Superior temporal gyrus (tissue), 1 donor: ENCODE measurements around the gene NOSIP.
"Not testable (repeated sequence)": the region's sequence is repeated elsewhere in the genome, so short reads cannot be mapped to it uniquely, and the experiment has no call there.

Experiments used
- DNase-seq: peaks from one replicate; pipeline ENCODE4 v3.0.0-alpha.2; 2016; ENCODE audit errors: extremely low spot score

Gene NOSIP, protein sequence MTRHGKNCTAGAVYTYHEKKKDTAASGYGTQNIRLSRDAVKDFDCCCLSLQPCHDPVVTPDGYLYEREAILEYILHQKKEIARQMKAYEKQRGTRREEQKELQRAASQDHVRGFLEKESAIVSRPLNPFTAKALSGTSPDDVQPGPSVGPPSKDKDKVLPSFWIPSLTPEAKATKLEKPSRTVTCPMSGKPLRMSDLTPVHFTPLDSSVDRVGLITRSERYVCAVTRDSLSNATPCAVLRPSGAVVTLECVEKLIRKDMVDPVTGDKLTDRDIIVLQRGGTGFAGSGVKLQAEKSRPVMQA

DNA sequence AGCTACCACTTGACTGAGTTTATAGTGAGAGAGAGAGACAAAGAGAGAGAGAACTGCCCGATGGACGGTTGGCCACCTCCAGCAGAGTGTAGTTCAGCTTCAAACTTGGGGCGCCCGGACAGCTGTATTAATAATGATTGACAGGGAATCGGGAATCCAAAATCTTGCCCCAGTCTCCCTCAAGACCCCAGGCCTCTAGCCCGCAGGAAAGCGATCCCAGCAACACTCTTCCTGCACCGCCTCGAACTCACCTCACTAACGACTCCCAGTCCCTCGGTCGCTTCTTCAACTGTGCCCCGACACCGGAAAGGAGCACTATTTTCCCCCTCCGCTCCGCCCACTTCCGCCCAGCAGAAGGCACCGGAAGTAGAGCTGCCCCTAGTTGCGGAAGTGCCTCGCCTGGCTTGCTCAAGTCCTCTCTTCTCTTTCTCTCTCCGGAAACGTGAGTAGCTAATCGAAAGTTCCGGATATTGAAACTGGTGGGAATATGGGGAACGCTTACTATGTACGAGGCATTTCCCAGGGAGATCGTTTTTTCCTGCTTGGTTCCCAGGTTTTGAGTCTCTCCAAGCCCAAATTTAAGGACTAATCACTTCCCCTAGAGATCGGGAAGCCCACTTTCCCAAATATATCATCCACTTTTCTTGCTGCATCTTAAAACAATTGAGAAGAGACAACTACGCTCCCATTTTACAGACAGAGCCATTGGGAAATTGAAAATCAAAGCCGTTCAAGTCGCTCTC, at the start of gene NOSIP:
TSS of gene NOSIP (minus strand) at position 293 of the 743 bp plus-strand sequence. CDS start 19,865 bp downstream, outside the sequence.
- DNase-seq: peak; percentile 98

DNA sequence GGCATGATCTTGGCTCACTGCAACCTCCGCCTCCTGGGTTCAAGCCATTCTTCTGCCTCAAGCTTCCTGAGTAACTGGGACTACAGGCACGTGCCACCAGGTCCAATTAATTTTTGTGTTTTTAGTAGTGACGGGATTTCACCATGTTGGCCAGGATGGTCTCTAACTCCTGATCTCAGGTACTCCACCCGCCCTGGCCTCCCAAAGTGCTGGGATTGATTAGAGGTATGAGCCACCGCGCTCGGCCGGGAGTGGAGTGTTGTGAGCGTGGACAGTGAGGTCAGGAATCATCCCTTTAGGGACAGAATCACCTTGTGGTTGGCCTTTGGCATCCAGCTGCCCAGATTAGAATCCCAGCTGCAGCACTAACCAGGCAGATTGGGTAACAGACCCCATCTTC, 49.3 kb upstream of the NOSIP start:
- DNase-seq: no peak

DNA sequence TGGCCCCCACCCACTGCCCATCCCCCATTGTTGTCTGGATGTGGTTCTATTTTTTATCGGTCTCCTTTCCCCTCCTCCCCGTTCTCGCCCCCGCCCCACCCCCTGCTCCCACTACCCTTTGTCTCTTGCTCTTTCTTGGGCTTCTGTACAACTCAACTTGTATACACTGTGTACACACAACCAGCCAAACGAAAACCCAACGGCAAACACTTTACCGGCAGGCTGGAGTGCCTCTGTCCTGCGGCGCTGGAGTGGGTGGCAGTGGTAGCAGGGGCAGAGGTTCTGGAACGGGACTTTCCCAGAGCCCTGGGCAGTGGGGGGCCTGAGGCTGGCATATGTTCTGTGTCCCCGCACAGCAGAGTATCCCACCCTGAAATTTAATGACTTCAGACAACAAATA, 45.9 kb upstream of the NOSIP start:
- DNase-seq: no peak

DNA sequence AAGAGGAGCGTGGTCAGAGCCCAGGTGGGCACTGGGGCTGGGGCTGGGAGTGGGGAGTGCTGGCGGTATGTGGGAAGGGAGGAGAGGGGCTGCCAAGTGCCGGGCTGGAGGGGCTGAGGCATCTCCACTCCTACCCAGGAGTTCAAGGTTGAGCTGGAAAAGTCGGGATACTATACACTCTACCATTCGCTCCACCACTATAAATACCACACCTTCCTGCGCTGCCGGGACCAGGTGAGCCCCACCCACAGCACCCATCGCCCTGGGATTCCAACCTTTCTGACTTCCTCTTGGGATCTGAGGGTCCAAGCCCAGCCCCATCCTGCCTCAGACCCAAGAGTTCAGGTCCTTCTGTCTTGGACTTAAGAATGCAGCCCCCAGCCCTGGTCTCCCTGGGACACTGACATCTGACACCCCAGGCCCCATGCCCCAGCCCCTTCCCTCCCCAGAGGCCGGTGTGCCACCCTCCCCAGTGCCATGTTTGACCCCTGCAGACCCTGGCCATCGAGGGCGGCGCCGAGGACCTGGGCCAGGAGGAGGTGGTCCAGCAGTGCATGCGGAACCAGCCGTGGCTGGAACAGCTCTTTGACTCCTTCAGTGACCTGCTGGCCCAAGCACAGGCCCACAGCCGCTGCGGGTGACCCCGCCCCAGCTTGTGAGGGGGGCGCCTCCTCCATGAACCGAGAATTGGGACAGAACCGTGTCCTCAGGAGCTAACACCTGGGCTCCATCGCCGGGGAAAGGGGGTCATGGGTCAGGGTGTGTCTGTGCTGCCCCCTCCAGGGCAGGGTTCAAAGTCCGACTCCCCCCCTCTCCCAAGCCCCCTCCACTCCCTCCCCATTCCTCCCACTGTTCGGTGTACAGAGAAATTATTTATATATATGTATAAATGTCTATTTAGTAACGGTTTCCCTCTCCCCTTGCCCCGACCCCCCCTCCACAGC, 44.9 kb upstream of the NOSIP start:
- no peak for DNase-seq

DNA sequence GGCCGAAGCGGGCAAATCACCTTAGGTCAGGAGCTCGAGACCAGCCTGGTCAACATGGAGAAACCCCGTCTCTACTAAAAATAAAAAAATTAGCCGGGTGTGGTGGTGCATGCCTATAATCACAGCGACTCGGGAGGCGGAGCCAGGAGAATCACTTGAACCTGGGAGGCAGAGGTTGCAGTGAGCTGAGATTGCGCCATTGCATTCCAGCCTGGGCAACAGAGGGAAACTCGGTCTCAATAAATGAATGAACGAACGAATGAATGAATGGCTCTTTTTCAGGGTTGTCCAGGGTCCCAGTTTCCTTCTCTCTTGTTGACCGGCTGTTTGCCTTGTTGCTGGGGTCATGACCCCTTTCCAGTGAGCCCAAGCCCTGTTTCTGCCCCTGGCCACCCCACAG, 37.5 kb upstream of the NOSIP start:
- not testable (repeated sequence) for DNase-seq

DNA sequence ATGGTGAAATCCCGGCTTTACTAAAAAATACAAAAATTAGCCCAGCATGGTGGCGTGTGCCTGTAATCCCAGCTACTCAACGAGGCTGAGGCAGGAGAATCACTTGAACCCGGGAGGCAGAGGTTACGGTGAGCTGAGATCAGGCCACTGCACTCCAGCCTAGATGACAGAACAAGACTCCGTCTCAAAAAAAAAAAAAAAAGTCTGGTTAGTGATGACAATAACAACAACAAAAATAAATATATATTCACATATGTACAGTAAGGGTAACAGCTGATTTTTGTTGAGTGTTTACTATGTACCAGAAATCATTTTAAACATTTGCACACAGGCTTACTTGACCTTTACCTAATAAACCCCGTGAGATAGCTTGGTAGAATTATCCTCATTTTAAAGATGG, 36.6 kb upstream of the NOSIP start:
- DNase-seq: no peak

DNA sequence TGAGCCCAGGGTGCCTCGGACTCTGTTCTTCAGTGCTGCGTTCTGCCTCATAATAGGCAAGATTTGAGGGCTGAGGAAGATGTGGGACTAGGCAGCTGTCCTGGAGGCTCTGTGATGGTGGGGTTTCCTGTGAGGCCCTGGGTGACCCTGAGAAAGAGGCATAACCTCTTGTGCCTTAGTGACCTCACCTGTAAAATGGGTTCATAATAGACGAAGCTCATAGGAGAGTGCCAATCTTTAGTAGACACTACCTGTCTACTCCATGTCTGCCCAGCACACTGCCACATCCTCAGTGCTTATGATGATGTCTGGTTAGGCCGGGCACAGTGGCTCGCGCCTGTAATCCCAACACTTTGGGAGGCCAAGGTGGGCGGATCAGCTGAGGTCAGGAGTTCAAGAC, 36.2 kb upstream of the NOSIP start:
- DNase-seq: no peak

DNA sequence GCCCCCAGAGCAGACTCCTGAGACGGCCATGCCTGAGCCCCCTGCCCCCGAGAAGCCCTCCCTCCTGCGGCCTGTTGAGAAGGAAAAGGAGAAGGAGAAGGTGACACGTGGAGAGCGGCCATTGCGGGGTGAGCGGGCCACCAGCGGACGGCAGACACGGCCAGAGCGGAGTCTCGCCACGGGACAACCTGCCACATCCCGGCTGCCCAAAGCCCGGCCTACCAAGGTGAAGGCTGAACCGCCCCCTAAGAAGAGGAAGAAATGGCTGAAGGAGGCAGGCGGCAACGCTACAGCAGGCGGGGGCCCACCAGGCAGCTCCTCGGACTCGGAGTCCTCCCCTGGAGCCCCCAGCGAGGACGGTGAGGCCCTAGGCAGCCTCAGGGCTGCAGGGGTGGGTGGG, 35.5 kb upstream of the NOSIP start:
- DNase-seq: no peak

DNA sequence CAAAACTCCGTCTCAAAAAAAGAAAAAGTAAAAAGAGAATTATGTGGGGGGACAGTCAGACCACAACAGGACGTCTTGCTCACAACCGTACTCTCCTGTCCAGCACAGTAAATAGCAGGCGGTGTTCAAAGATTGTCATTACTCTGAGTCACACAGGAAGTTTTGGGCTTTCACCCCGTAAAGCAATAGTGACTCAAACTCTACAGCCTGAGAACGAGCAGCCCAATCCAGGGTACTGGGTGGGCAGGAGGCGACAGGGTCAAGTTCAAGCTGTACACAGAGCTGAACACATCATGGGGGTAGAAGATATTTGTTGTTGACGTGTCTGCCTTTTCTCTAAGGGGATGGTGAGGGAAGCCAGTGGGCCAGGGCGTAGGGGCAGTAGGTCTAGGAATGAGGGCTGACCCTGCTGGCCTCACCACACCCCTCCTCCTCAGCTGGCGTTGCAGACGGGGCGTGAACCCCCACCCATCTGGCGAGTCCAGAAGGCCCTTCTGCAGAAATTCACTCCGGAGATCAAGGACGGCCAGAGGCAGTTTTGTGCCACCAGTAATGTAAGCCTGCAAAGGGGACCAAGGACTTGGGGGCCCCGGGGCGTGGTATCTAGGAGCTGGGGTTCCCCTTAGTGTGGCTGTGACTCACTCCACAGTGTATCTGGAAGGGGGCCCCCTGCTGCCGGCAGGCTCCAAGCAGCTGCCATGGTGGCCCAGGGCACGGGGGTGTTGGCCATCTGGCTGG, 33.9 kb upstream of the NOSIP start:
- no peak for DNase-seq

DNA sequence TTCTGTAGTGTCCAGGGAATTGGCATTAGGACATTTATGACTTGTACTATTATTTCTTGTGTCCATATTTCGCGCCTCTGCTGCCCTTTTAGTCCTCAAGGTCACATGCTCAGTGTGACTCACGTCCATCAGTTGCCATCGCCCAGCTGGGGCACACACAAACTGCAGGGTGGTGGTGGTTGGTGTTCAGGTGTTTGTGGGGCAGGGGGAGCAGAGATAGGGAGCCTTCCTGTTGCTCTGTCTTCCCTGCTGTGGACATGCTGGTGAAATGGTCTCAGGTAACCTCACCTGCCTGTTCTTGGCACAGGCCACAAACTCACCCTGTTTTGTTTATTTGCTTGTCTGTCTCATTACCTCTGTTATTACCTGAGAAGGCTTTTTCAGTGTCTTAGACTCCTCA, 33.0 kb upstream of the NOSIP start:
- no peak for DNase-seq

DNA sequence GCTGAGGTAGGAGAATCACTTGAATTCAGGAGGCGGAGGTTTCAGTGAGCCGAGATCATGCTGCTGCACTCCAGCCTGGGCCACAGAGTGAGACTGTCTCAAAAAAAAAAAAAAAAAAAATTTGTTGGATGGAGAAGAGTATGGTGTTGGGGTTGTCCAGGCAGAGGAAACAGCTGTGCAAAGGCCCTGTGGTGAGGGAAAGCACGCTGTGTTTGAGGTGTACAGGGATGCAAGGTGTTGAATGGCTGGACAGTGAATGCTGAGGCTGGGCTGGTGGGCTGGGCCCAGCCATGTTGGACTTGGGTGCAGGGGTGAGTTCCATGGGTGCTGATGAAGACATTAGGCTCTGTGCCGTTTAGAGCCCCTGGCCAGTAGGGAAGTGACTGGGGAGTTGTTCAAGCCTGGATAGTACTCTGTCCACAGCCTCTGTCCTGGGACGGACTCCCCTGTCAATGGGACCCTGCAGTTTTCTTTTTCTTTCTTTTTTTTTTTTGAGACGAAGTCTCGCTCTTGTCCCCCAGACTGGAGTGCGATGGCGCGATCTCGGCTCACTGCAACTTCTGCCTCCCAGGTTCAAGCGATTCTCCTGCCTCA, 29.2 kb upstream of the NOSIP start:
- DNase-seq: no peak

DNA sequence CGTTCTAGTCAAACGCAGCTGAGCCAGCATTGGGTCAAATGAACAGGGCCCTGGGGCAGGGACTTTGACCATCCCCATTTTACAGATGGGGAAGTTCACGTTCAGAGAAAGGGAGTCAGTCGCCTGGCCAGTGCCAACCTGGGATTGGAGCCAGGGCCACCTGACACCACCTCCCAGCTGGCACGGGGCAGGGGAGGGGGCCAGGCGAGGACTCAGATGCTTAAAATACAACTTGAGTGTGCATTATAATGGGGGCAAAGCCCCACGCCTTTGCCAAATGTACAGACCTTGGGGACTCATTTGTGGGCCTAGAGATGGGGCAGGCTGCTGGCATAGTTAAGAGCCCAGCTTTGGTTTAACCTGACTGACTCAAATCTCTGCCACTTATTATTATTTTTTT, 25.2 kb upstream of the NOSIP start:
- no peak for DNase-seq

DNA sequence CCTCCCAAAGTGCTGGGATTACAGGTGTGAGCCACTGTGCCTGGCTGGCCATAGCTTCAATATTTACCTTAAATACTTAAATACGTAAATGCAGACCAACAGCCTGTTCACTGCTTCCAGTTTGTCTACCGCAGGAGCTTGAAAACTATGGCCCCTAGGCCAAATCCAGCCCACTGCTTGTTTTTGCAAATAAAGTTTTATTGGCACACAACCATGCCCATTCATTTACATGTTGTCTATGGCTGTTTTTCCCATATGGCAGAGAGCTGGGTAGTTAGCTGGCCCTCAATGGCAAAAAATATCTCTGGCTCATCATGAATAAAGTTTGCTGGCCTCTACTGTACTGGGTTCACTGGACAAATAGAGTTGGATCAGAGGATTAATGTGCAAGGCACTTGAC, 22.4 kb upstream of the NOSIP start:
- no peak for DNase-seq

DNA sequence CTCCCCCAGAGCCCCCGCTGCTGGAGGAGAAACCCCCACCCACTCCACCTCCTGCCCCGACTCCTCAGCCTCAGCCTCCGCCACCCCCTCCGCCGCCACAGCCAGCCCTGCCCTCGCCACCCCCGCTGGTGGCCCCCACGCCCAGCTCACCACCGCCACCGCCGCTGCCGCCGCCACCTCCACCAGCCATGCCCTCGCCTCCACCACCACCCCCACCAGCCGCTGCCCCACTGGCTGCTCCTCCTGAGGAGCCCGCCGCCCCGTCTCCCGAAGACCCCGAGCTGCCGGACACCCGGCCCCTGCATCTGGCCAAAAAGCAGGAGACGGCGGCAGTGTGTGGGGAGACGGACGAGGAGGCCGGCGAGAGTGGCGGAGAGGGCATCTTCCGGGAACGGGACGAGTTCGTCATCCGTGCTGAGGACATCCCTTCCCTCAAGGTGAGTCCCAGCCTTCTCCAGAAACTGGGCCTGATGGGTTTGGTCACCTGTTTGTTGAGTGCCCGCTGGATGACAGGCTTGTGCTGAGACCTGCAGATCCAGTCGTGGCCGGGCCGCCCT, 21.2 kb upstream of the NOSIP start:
- DNase-seq: no peak

DNA sequence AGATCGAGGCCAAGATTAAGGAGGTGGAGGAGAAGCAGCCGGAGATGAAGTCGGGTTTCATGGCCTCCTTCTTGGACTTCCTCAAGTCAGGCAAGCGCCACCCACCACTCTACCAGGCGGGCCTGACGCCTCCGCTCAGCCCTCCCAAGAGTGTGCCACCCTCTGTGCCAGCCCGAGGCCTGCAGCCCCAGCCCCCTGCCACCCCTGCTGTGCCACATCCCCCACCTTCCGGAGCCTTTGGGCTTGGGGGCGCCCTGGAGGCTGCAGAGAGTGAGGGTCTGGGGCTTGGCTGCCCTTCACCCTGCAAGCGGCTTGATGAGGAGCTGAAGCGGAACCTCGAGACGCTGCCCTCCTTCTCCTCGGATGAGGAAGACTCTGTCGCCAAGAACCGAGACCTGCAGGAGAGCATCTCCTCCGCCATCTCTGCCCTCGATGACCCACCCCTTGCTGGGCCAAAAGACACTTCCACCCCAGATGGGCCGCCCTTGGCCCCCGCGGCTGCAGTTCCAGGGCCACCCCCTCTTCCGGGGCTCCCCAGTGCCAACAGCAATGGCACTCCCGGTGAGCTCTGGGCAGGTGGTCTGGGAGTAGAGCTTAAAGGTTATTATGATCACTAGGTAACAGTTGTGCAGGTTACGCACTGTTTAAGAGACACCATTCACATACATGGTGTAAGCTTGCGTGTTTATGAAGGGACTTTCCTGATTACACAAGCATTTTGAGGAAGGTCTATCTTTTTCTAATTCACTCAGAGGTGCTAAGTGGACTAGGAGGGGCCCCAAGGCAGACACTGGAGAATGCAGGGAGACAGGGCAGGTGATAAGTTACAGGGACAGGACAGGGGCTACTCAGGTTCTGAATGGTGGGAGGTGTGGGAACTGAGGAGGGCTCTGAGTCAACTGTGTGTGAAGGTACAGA, 19.3 kb upstream of the NOSIP start:
- no peak for DNase-seq

DNA sequence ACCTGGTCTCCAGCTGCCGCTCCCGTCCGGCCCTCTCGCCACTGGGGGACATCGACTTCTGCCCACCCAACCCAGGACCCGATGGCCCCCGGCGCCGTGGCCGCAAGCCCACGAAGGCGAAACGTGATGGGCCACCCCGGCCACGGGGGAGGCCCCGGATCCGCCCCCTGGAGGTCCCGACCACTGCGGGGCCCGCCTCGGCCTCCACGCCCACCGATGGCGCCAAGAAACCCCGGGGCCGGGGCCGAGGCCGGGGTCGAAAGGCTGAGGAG, 17.3 kb upstream of the NOSIP start:
- DNase-seq: no peak

DNA sequence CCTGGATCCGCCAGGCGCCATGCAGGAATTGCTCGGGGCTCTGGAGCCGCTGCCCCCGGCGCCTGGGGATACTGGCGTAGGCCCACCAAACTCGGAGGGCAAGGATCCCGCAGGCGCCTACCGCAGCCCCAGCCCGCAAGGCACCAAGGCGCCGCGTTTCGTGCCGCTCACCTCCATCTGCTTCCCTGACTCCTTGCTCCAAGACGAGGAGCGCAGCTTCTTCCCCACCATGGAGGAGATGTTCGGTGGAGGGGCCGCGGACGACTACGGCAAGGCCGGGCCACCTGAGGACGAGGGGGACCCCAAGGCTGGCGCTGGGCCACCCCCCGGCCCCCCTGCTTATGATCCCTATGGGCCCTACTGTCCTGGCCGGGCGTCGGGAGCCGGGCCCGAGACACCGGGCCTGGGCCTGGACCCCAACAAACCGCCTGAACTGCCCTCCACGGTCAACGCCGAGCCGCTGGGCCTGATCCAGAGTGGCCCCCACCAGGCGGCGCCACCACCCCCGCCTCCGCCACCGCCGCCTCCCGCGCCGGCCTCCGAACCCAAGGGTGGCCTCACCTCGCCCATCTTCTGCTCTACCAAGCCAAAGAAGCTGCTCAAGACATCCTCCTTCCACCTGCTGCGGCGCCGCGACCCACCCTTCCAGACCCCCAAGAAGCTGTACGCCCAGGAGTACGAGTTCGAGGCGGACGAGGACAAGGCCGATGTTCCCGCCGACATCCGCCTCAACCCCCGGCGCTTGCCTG, 16.8 kb upstream of the NOSIP start:
- no peak for DNase-seq

DNA sequence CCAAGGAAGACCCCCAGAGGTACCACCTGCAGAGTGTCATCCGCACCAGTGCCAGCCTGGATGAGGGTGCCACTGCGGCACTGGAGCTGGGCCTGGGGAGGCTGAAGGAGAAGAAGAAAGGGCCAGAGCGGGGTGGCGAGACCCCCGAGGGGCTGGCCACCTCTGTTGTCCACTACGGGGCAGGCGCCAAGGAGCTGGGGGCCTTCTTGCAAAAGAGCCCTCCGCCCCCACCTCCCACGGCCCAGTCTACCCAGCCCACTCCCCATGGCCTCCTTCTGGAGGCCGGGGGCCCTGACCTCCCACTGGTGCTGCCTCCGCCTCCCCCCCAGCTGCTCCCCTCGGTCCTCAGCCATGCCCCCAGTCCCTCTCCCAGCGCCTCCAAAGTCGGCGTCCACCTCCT, 16.1 kb upstream of the NOSIP start:
- no peak for DNase-seq

DNA sequence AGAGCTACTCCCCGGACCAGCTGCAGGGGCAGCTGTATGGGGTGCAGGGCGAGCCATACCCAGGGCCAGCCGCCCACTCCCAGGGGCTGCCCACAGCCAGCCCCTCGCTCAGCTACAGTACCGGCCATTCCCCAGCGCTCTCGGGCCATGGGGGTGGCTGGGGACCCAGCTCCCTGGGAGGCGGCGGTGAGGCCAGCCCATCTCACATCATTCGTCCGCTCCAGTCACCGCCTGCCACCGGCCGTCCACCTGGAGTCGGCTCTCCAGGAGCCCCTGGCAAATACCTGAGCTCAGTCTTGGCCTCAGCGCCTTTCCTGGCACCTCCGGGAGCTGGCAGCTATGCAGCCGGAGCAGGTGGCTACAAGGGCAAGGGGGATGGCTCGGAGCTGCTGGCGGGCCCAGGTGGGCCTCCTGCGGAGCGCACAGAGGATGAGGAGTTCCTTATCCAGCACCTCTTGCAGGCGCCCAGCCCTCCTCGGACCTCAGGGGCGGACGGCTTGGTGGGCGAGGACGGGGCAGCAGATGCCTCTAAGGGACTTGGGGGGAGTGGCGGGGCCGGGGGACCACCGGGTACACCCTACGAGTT, 15.6 kb upstream of the NOSIP start:
- DNase-seq: no peak
